HepG2 (cell line): ENCODE results near the gene KTI12. TPM values are rescaled to one million over a fixed set of nuclear protein-coding genes. Genes with fewer than 3 reads are reported as not detected.
A peak's percentile ranks its signal among the peaks of the same experiment; 100 is the strongest.

ENCODE experiments used
- ADNP ChIP-seq: sonication (generic); formaldehyde crosslinking; IDR thresholded peaks from 2 replicates; pipeline ENCODE4 v1.4.0; 2020; ENCODE audit warnings: missing genetic modification reagents
- ETV6 ChIP-seq: sonication (generic); formaldehyde crosslinking; conservative IDR thresholded peaks from 2 replicates; pipeline ENCODE4 v1.4.0; 2020; ENCODE audit warnings: missing genetic modification reagents
- FOSL1 ChIP-seq: sonication (generic); formaldehyde crosslinking; IDR thresholded peaks from 2 replicates; pipeline ENCODE4 v1.9.0; 2021; ENCODE audit warnings: missing genetic modification reagents, borderline replicate concordance
- FOXJ3 ChIP-seq: sonication (generic); formaldehyde crosslinking; IDR thresholded peaks from 2 replicates; pipeline ENCODE4 v1.4.0; 2020; ENCODE audit warnings: missing genetic modification reagents, mild to moderate bottlenecking, borderline replicate concordance
- FOXP1 ChIP-seq, 2 experiments: fragments of 450-650 bp in 1 of 2; IDR thresholded peaks; 2 replicates each; pipeline ENCODE4 v1.6.1; 2017 to 2018; ENCODE audit warnings: antibody characterized with exemption in 1 of 2
- KLF12 ChIP-seq: sonication (generic); formaldehyde crosslinking; IDR thresholded peaks from 2 replicates; pipeline ENCODE4 v1.4.0; 2020; ENCODE audit warnings: missing genetic modification reagents, borderline replicate concordance
- MEF2D ChIP-seq: sonication (generic); formaldehyde crosslinking; IDR thresholded peaks from 2 replicates; pipeline ENCODE4 v1.5.1; 2020; ENCODE audit warnings: mild to moderate bottlenecking, missing genetic modification reagents
- NONO ChIP-seq, 2 experiments: fragments of 450-650 bp in 1 of 2; sonication (generic) in 1 of 2; formaldehyde crosslinking in 1 of 2; IDR thresholded peaks in 1 of 2; conservative IDR thresholded peaks in 1 of 2; 2 replicates each; pipeline versions ENCODE4 v1.6.1 to v1.8.0; 2017 to 2022; ENCODE audit warnings: mild to moderate bottlenecking in 1 of 2, missing genetic modification reagents in 1 of 2, moderate library complexity in 1 of 2
- POGZ ChIP-seq: sonication (generic); formaldehyde crosslinking; IDR thresholded peaks from 2 replicates; pipeline ENCODE4 v1.4.0; 2020; ENCODE audit warnings: mild to moderate bottlenecking, missing genetic modification reagents
- RXRA ChIP-seq: sonication (generic); formaldehyde crosslinking; IDR thresholded peaks from 2 replicates; pipeline ENCODE4 v1.5.1; 2020; ENCODE audit warnings: missing genetic modification reagents
- SATB2 ChIP-seq: sonication (generic); formaldehyde crosslinking; IDR thresholded peaks from 2 replicates; pipeline ENCODE4 v1.5.0; 2020; ENCODE audit warnings: missing genetic modification reagents
- SP4 ChIP-seq: sonication (generic); formaldehyde crosslinking; IDR thresholded peaks from 2 replicates; pipeline ENCODE4 v1.8.1; 2023; ENCODE audit warnings: mild to moderate bottlenecking, missing genetic modification reagents
- TBX3 ChIP-seq: fragments of 450-650 bp; IDR thresholded peaks from 2 replicates; pipeline ENCODE4 v1.6.1; 2017; ENCODE audit warnings: antibody characterized with exemption, mild to moderate bottlenecking, inconsistent platforms, borderline replicate concordance
- XBP1 ChIP-seq: sonication (generic); formaldehyde crosslinking; IDR thresholded peaks from 2 replicates; pipeline ENCODE4 v1.5.0; 2020; ENCODE audit warnings: missing genetic modification reagents
- ZFY ChIP-seq: sonication (generic); formaldehyde crosslinking; IDR thresholded peaks from 2 replicates; pipeline ENCODE4 v1.4.0; 2020; ENCODE audit warnings: missing genetic modification reagents
- ZFYVE20 ChIP-seq: sonication (generic); formaldehyde crosslinking; IDR thresholded peaks from 2 replicates; pipeline ENCODE4 v1.8.0; 2023; ENCODE audit warnings: low read depth, mild to moderate bottlenecking, moderate library complexity, missing genetic modification reagents, borderline replicate concordance
- ZNF160 ChIP-seq: sonication (generic); formaldehyde crosslinking; IDR thresholded peaks from 2 replicates; pipeline ENCODE4 v1.8.0; 2022; ENCODE audit warnings: mild to moderate bottlenecking, inconsistent platforms, missing genetic modification reagents
- ZNF335 ChIP-seq: sonication (generic); formaldehyde crosslinking; IDR thresholded peaks from 2 replicates; pipeline ENCODE4 v1.4.0; 2020; ENCODE audit warnings: missing genetic modification reagents
- polyA plus RNA-seq, 8 experiments: library from polyadenylated mRNA; depleted of rRNA in 3 of 8; stranded (reverse) in 7 of 8; unstranded in 1 of 8; fragments of >200 nt; fragmentation: Illumina TruSeq in 4 of 8; extraction: Trizol in 4 of 8; gene quantifications; 2 replicates each; pipeline versions ENCODE4 v1.2.1 to v1.2.3, GENCODE V29; 2011 to 2016; ENCODE audit warnings: low read depth in 4 of 8, missing spikeins in 1 of 8, mixed read lengths in 1 of 8; ENCODE audit not compliant: insufficient read depth in 1 of 8
- total RNA-seq, 5 experiments: library from RNA; depleted of rRNA; stranded (reverse); fragments of >200 nt; fragmentation: Illumina TruSeq; extraction: Trizol; gene quantifications; 2 replicates each; pipeline ENCODE4 v1.2.3, GENCODE V29; 2016; ENCODE audit warnings: low read depth in 1 of 5
- TF ChIP-seq, protein P1 (sequence below): sonication (generic); formaldehyde crosslinking; IDR thresholded peaks from 2 replicates; pipeline ENCODE4 v1.4.0; 2020; ENCODE audit warnings: low read depth, mild to moderate bottlenecking, missing genetic modification reagents
- TF ChIP-seq, protein P2 (sequence below): sonication (generic); formaldehyde crosslinking; IDR thresholded peaks from 2 replicates; pipeline ENCODE4 v1.9.0; 2021; ENCODE audit warnings: missing genetic modification reagents, borderline replicate concordance
- TF ChIP-seq, protein P3 (sequence below): IDR thresholded peaks from 2 replicates; pipeline ENCODE4 v1.6.1; 2012; ENCODE audit warnings: low read depth, low read length, improper control_type of control experiment
- TF ChIP-seq, protein P4 (sequence below): sonication (generic); formaldehyde crosslinking; IDR thresholded peaks from 2 replicates; pipeline ENCODE4 v1.4.0; 2020; ENCODE audit warnings: missing genetic modification reagents
- TF ChIP-seq, protein P5 (sequence below): IDR thresholded peaks from 2 replicates; pipeline ENCODE4 v1.6.1; 2018; ENCODE audit warnings: missing genetic modification reagents

The KTI12 gene
- total and polyA plus RNA-seq, 2 of the 13 experiments (the other 11 are each of a cell fraction or from before 2014, with no cell fraction given): 7.4 to 10.2 TPM

DNA sequence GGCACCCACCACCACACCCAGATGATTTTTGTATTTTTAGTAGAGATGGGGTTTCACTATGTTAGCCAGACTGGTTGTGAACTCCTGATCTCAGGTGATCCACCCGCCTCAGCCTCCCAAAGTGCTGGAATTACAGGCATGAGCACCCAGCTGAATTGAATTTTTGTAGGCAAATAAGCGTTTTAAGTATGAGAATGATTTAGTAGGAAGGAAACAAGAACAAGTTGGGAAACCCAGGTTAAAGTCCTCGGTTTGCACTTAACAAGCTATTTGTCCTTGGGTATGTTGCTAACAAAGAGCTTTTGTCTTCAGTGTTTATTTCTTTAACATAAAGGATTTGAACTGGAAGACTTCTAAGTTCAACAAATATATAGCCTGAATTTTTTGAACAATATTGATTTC, 46.4 kb upstream of the KTI12 start (continued):
- TF ChIP-seq TBX3 (peak; percentile 80; the same call in 1 of the 2 replicates), FOXP1 (IDR thresholded peaks at IDR 0.05) (no peak), FOXP1 (CRISPR knock-in tag; IDR thresholded peaks at IDR 0.05) (peak; percentile 80; the same call in 1 of the 2 replicates), ZNF160 (no peak), FOXJ3 (CRISPR knock-in tag) (peak; percentile 88; the same call in 1 of the 2 replicates), ETV6 (CRISPR knock-in tag) (no peak), MEF2D (CRISPR knock-in tag) (no peak), POGZ (CRISPR knock-in tag) (no peak), FOSL1 (CRISPR knock-in tag) (no peak), ZNF335 (CRISPR knock-in tag) (no peak), SP4 (CRISPR knock-in tag) (no peak), XBP1 (no peak), SATB2 (CRISPR knock-in tag) (no peak), RXRA (CRISPR knock-in tag) (no peak), ADNP (no peak), KLF12 (CRISPR knock-in tag) (0 out of 2 replicates have a peak, but pooled peaks have one; percentile 22), ZFYVE20 (CRISPR knock-in tag) (no peak), NONO (IDR thresholded peaks at IDR 0.05) (no peak), NONO (CRISPR knock-in tag; conservative IDR thresholded peaks at IDR 0.05) (0 out of 2 replicates have a peak, but pooled peaks have one; percentile 22), ZFY (CRISPR knock-in tag) (no peak)
- TF ChIP-seq, protein P1, sequence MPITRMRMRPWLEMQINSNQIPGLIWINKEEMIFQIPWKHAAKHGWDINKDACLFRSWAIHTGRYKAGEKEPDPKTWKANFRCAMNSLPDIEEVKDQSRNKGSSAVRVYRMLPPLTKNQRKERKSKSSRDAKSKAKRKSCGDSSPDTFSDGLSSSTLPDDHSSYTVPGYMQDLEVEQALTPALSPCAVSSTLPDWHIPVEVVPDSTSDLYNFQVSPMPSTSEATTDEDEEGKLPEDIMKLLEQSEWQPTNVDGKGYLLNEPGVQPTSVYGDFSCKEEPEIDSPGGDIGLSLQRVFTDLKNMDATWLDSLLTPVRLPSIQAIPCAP (CRISPR knock-in tag): no peak
- TF ChIP-seq, protein P2, sequence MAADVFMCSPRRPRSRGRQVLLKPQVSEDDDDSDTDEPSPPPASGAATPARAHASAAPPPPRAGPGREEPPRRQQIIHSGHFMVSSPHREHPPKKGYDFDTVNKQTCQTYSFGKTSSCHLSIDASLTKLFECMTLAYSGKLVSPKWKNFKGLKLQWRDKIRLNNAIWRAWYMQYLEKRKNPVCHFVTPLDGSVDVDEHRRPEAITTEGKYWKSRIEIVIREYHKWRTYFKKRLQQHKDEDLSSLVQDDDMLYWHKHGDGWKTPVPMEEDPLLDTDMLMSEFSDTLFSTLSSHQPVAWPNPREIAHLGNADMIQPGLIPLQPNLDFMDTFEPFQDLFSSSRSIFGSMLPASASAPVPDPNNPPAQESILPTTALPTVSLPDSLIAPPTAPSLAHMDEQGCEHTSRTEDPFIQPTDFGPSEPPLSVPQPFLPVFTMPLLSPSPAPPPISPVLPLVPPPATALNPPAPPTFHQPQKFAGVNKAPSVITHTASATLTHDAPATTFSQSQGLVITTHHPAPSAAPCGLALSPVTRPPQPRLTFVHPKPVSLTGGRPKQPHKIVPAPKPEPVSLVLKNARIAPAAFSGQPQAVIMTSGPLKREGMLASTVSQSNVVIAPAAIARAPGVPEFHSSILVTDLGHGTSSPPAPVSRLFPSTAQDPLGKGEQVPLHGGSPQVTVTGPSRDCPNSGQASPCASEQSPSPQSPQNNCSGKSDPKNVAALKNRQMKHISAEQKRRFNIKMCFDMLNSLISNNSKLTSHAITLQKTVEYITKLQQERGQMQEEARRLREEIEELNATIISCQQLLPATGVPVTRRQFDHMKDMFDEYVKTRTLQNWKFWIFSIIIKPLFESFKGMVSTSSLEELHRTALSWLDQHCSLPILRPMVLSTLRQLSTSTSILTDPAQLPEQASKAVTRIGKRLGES (CRISPR knock-in tag): no peak
- TF ChIP-seq, protein P3, sequence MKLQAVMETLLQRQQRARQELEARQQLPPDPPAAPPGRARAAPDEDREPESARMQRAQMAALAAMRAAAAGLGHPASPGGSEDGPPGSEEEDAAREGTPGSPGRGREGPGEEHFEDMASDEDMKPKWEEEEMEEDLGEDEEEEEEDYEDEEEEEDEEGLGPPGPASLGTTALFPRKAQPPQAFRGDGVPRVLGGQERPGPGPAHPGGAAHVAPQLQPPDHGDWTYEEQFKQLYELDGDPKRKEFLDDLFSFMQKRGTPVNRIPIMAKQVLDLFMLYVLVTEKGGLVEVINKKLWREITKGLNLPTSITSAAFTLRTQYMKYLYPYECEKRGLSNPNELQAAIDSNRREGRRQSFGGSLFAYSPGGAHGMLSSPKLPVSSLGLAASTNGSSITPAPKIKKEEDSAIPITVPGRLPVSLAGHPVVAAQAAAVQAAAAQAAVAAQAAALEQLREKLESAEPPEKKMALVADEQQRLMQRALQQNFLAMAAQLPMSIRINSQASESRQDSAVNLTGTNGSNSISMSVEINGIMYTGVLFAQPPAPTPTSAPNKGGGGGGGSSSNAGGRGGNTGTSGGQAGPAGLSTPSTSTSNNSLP: peak; percentile 83
- TF ChIP-seq, protein P4, sequence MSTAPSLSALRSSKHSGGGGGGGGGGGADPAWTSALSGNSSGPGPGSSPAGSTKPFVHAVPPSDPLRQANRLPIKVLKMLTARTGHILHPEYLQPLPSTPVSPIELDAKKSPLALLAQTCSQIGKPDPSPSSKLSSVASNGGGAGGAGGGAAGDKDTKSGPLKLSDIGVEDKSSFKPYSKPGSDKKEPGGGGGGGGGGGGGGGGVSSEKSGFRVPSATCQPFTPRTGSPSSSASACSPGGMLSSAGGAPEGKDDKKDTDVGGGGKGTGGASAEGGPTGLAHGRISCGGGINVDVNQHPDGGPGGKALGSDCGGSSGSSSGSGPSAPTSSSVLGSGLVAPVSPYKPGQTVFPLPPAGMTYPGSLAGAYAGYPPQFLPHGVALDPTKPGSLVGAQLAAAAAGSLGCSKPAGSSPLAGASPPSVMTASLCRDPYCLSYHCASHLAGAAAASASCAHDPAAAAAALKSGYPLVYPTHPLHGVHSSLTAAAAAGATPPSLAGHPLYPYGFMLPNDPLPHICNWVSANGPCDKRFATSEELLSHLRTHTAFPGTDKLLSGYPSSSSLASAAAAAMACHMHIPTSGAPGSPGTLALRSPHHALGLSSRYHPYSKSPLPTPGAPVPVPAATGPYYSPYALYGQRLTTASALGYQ (CRISPR knock-in tag): peak; percentile 74; the same call in 1 of the 2 replicates
- TF ChIP-seq, protein P5, sequence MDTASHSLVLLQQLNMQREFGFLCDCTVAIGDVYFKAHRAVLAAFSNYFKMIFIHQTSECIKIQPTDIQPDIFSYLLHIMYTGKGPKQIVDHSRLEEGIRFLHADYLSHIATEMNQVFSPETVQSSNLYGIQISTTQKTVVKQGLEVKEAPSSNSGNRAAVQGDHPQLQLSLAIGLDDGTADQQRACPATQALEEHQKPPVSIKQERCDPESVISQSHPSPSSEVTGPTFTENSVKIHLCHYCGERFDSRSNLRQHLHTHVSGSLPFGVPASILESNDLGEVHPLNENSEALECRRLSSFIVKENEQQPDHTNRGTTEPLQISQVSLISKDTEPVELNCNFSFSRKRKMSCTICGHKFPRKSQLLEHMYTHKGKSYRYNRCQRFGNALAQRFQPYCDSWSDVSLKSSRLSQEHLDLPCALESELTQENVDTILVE: no peak
